Urinary bladder (tissue), 4 donors: ENCODE data around the gene ZNF429. TPM values are rescaled to one million over a fixed set of nuclear protein-coding genes. Genes with fewer than 3 reads are reported as not detected.
"Not testable (repeated sequence)": the region's sequence is repeated elsewhere in the genome, so short reads cannot be mapped to it uniquely, and the experiment has no call there.

Experiments
- DNase-seq: peaks from one replicate; pipeline ENCODE4 v3.0.0-alpha.2; 2015; ENCODE audit errors: extremely low spot score
- H3K27ac ChIP-seq: one replicate; pipeline ENCODE4 v1.5.1; 2013; ENCODE audit warnings: low read depth, mild to moderate bottlenecking, moderate library complexity
- H3K36me3 ChIP-seq: one replicate; pipeline ENCODE4 v1.6.1; 2013; ENCODE audit warnings: mild to moderate bottlenecking, moderate library complexity; ENCODE audit not compliant: insufficient read depth
- H3K4me1 ChIP-seq: one replicate; pipeline ENCODE4 v1.6.1; 2013; ENCODE audit warnings: mild to moderate bottlenecking, moderate library complexity; ENCODE audit not compliant: insufficient read depth
- H3K4me3 ChIP-seq: one replicate; pipeline ENCODE4 v1.5.1; 2013; ENCODE audit warnings: low read depth, low read length
- WGBS: extraction: QIAGEN DNeasy Blood & Tissue Kit; methylation state at CpG from one replicate; pipeline ENCODE4 v1.1.7; 2013; 5-methylcytosine and 5-hydroxymethylcytosine counted together
- polyA plus RNA-seq: library from polyadenylated mRNA; stranded (reverse); fragments of 200-250 nt; gene quantifications from one replicate; pipeline ENCODE4 v1.2.3, GENCODE V29; 2013
- total RNA-seq: library from RNA; depleted of rRNA; stranded (reverse); fragments of >200 nt; gene quantifications from one replicate; pipeline ENCODE4 v1.2.3, GENCODE V29; 2014
- donor health status: healthy with polysubstance abuse.
- donor health status: healthy.

ZNF429 gene
- total and polyA plus RNA-seq, 2 donors, result 10.4 to 21.9 TPM

DNA sequence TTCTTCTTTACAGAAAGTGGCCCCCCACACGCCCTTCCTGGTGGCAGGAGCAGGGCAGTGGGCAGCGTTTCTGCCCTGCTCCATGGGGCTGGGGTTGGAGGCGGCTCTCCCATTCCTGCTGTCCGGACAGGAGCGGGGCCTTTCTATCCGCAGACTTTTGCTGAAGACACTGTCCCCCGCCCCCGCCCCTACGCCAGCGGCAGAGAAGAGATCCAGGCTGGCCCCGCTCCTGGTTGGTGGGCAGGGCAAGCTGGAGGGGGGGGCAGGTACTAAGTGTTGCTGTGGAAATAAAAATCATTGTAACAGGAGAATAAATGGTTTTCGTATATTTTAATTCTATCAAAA, 81.7 kb downstream of the ZNF429 start:
- H3K4me1 ChIP-seq, result no peaks in the 10 kb centered on the region
- H3K4me3 ChIP-seq, result peak overlapping the region; percentile 52
- no peaks in the 10 kb centered on the region for H3K36me3 ChIP-seq
- no peak for DNase-seq
- 37% methylated on average over 12 of the region's 12 CpGs for WGBS
- H3K27ac ChIP-seq, result no peak overlapping the region

- no peak overlapping the region for H3K27ac ChIP-seq
- 76% methylated on average over 5 of the region's 5 CpGs for WGBS
- no peak for DNase-seq
- H3K36me3 ChIP-seq, result no peaks in the 10 kb centered on the region
- H3K4me1 ChIP-seq, result no peaks in the 10 kb centered on the region
- no peak overlapping the region for H3K4me3 ChIP-seq
Measured at GRCh38 chr19:21587549-21587948, 82.1 kb downstream of the ZNF429 start.

DNA sequence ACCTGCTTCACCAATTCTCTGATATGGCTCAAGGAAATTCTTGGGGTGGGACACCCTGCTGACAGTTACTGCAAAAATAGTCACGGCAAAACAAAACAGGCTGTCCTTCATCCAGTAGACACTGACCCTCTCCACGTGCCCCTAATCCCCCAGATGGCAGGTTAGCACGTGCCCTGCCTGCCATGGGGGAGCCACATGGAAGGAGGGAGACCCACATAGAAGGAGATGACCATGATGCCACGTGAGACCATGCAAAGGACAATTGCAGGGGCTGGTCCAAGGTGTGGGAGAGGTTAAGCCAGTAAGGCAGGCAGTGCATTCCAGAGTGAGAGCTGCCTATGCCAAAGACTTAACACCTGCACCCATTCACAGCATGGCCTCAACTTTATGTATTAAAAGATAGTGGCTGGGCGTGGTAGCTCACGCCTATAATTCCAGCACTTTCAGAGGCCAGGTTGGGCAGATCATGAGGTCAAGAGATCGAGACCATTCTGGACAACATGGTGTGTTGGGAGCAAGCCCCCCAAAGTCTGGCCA, 82.7 kb downstream of the ZNF429 start:
- WGBS, result 81% methylated on average over 7 of the region's 7 CpGs
- Histone ChIP-seq H3K4me3 (no peak overlapping the region), H3K36me3 (no peaks in the 10 kb centered on the region), H3K4me1 (no peaks in the 10 kb centered on the region), H3K27ac (no peak overlapping the region)
- no peak for DNase-seq

DNA sequence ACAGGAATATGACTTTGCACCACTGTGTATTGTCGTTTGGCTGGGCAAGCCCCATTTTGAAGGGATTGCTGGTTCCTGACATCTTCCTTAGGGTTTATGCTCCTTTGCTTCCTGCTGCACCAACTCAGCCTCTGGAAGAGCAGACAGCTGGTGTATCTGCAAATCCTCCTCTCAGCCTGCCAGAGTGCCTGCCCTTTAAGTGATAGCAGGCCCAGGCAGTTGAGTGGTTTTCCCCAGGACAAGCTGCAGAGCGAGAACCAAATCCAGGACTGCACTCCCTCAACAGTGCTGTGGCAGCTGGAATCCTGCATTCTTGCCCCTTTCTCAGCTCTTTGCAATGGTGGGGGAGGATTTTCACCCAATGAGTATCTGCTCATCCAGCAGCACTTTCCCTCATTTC, 85.5 kb downstream of the ZNF429 start:
- no peak overlapping the region for H3K4me3 ChIP-seq
- WGBS, result 50% methylated on average over 2 of the region's 2 CpGs
- no peaks in the 10 kb centered on the region for H3K4me1 ChIP-seq
- DNase-seq, result no peak
- no peaks in the 10 kb centered on the region for H3K36me3 ChIP-seq
- H3K27ac ChIP-seq, result no peak overlapping the region

DNA sequence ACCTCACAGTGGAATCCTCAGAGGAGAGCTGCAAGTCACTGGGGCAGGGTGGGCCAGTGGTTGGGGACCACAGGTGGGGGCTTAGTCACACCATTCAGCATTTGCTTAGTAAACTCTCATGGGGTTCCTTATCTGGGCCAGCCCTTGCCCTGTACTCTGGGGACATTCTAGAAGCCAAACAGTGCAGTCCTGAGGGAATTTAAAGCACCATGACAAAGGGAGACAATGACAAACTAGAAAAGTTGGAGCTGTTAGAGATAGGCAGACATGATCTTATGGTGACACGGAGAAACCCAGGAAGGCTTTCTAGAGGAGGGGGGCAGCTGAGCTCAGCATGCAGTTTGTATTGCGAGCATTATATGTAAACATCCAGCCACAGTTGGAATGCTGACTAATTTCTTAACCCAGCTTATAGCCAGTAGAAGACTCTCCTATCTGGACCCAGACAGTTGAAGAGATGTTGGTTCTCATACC, 87.6 kb downstream of the ZNF429 start:
- H3K4me3 ChIP-seq, result no peak overlapping the region
- 75% methylated on average over 2 of the region's 2 CpGs for WGBS
- H3K36me3 ChIP-seq, result no peaks in the 10 kb centered on the region
- no peak for DNase-seq
- no peak overlapping the region for H3K27ac ChIP-seq
- no peaks in the 10 kb centered on the region for H3K4me1 ChIP-seq

DNA sequence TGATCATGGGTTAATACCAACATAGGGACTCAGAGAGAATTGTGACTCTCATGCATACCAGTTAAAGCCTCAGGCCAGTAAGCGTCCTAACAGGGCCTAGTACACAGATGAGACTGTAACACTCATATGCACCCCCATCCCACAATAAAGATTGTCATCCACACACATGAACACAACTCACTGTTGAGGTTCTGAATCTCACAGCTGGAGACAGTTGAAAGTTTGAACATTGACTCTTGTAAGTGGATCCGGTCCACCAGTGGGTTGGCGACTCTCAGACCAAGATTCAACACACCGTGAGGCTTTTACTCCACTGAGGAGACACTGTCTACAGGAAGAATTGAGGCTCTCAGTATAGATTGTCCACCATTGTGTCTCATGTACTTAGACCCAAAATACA, 88.1 kb downstream of the ZNF429 start:
- Histone ChIP-seq H3K36me3 (no peaks in the 10 kb centered on the region), H3K27ac (no peak overlapping the region), H3K4me1 (no peaks in the 10 kb centered on the region), H3K4me3 (no peak overlapping the region)
- no peak for DNase-seq
- WGBS, result 88% methylated on average over 4 of the region's 4 CpGs

GRCh38 chr19:21593934-21594820, 88.8 kb downstream of the ZNF429 start:
- Histone ChIP-seq H3K27ac (no peak overlapping the region), H3K36me3 (no peaks in the 10 kb centered on the region), H3K4me3 (no peak overlapping the region), H3K4me1 (no peaks in the 10 kb centered on the region)
- 57% methylated on average over 3 of the region's 3 CpGs for WGBS
- no peak for DNase-seq

DNA sequence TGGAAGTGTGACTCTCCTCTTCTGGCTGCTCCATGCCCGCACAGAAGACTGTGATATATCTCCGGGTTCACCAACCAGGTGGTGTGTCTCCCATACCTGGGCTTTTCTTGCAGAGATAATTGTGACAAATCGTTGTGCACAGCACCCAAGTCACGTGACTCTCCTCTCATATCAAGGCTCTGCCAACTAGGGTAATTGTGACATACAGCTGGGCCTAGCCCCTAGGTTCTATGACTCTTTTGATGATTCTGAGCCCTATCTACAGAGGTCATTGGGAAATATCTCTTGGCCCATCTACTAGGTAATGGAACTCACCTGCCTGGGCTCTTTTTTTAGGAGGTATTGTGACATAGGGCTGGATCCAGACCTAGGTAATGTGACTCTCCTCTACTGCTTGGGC, 89.8 kb downstream of the ZNF429 start:
- H3K4me1 ChIP-seq, result no peaks in the 10 kb centered on the region
- DNase-seq, result no peak
- H3K4me3 ChIP-seq, result no peak overlapping the region
- WGBS, result 78% methylated on average over 4 of the region's 4 CpGs
- H3K27ac ChIP-seq, result no peak overlapping the region
- H3K36me3 ChIP-seq, result no peaks in the 10 kb centered on the region

- Histone ChIP-seq H3K36me3 (no peaks in the 10 kb centered on the region), H3K27ac (no peak overlapping the region), H3K4me3 (no peak overlapping the region), H3K4me1 (no peaks in the 10 kb centered on the region)
- no peak for DNase-seq
- 77% methylated on average over 1 of the region's 1 CpG for WGBS
Measured at GRCh38 chr19:21602082-21602658, 96.8 kb downstream of the ZNF429 start.

GRCh38 chr19:21602659-21603430, 97.4 kb downstream of the ZNF429 start:
- H3K4me3 ChIP-seq, H3K27ac ChIP-seq, H3K4me1 ChIP-seq, H3K36me3 ChIP-seq, DNase-seq: not testable (repeated sequence)
- 33% methylated on average over 11 of the region's 11 CpGs for WGBS

- H3K36me3 ChIP-seq, result no peaks in the 10 kb centered on the region
- H3K4me1 ChIP-seq, result no peaks in the 10 kb centered on the region
- no peak overlapping the region for H3K4me3 ChIP-seq
- no peak for DNase-seq
- H3K27ac ChIP-seq, result no peak overlapping the region
- WGBS, result 49% methylated on average over 8 of the region's 8 CpGs
Measured at GRCh38 chr19:21603431-21604231, 98.2 kb downstream of the ZNF429 start.

DNA sequence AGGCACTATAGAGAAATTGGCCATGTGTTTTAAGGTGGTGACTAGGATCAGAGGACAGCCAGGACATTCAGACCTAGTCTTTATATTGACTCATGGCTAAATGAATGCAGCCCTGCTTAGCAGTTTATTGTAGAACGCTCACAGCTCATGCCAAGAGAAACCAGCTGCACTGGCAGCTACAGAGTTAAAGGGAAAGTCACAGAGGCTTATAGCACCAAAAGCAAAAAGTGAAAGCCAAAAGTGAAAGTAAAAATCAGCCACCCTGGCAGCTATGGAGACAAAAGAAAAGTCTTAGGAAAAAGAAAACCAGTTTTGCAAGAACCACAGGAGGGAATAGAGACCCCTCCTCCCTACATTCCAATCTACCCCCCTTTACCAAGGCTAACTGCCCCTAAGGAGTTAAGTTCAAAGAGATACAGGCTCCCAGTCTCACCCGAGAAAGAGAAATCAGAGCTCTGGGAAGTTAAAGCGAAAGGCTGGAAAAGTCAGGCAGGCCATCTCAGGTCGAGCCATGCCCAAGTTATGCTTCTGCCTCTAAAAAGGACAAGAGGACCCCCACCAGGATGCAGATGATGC, 99.0 kb downstream of the ZNF429 start:
- no peaks in the 10 kb centered on the region for H3K36me3 ChIP-seq
- WGBS, result under 1% methylated on average over 4 of the region's 4 CpGs
- DNase-seq, result peak; percentile 77
- peak overlapping the region; percentile 32 for H3K4me3 ChIP-seq
- no peak overlapping the region for H3K27ac ChIP-seq
- no peaks in the 10 kb centered on the region for H3K4me1 ChIP-seq
